CD14-positive monocyte (primary cell): ENCODE data around the gene TALDO1. TPM values are rescaled to one million over a fixed set of nuclear protein-coding genes. Genes with fewer than 3 reads are reported as not detected.

ENCODE experiments used
- DNase-seq, 3 donors: peaks; one replicate each; pipeline ENCODE4 v3.0.0-alpha.2; 2011 to 2022
- H2AFZ ChIP-seq: 2 replicates; pipeline ENCODE4 v1.6.0; 2012; ENCODE audit warnings: mild to moderate bottlenecking, low read depth, low read length, inconsistent platforms; ENCODE audit not compliant: insufficient read depth, poor library complexity, severe bottlenecking
- H3K27ac ChIP-seq, 2 donors: 1 replicate in 1 of 2; 2 replicates in 1 of 2; pipeline ENCODE4 v1.5.1; 2012 to 2013; ENCODE audit warnings: low read length in 2 of 2, control low read depth in 1 of 2, inconsistent platforms in 1 of 2, low read depth in 1 of 2, mild to moderate bottlenecking in 1 of 2
- H3K27me3 ChIP-seq, 2 donors: one replicate each; pipeline versions ENCODE4 v1.6.0 to v1.6.1; 2011 to 2013; ENCODE audit warnings: low read length in 2 of 2; ENCODE audit not compliant: control insufficient read depth in 2 of 2, insufficient read depth in 2 of 2
- H3K36me3 ChIP-seq, 2 donors: replicated peaks in 1 of 2; 1 replicate in 1 of 2; 2 replicates in 1 of 2; pipeline versions ENCODE4 v1.5.1 to v1.6.1; 2012 to 2013; ENCODE audit warnings: low read length in 2 of 2, control low read depth in 1 of 2, inconsistent platforms in 1 of 2, mild to moderate bottlenecking in 1 of 2; ENCODE audit not compliant: insufficient read depth in 2 of 2, control insufficient read depth in 1 of 2
- H3K4me1 ChIP-seq, 2 donors: 1 replicate in 1 of 2; 2 replicates in 1 of 2; pipeline versions ENCODE4 v1.5.1 to v1.6.1; 2012 to 2013; ENCODE audit warnings: low read length in 2 of 2, control low read depth in 1 of 2, inconsistent platforms in 1 of 2, mild to moderate bottlenecking in 1 of 2, moderate library complexity in 1 of 2; ENCODE audit not compliant: insufficient read depth in 2 of 2, control insufficient read depth in 1 of 2
- H3K4me2 ChIP-seq: replicated peaks from 2 replicates; pipeline ENCODE3; 2012; ENCODE audit warnings: low read length, moderate library complexity, mild to moderate bottlenecking; ENCODE audit not compliant: poor library complexity, severe bottlenecking; ENCODE audit errors: extremely low read depth
- H3K4me3 ChIP-seq, 3 experiments: fragments of 200-600 bp in 1 of 3; sonication (generic) in 1 of 3; replicated peaks in 1 of 3; 1 replicate in 2 of 3; 2 replicates in 1 of 3; pipeline ENCODE4 v1.5.1; 2011 to 2013; ENCODE audit warnings: low read length in 3 of 3, mild to moderate bottlenecking in 3 of 3, control low read depth in 2 of 3, low read depth in 2 of 3, inconsistent platforms in 1 of 3, moderate library complexity in 1 of 3
- H3K79me2 ChIP-seq: 2 replicates; pipeline ENCODE4 v1.6.0; 2012; ENCODE audit warnings: mild to moderate bottlenecking, control low read depth, inconsistent platforms, low read length, moderate library complexity; ENCODE audit not compliant: insufficient read depth
- H3K9ac ChIP-seq: 2 replicates; pipeline ENCODE4 v1.6.0; 2017; ENCODE audit warnings: low read length, mild to moderate bottlenecking; ENCODE audit not compliant: insufficient read depth, poor library complexity, severe bottlenecking
- H3K9me3 ChIP-seq, 2 donors: replicated peaks in 1 of 2; 1 replicate in 1 of 2; 2 replicates in 1 of 2; pipeline versions ENCODE4 v1.5.1 to v1.6.1; 2012 to 2013; ENCODE audit warnings: low read length in 2 of 2, control low read depth in 1 of 2; ENCODE audit not compliant: control insufficient read depth in 1 of 2, insufficient read depth in 1 of 2
- H4K20me1 ChIP-seq: 2 replicates; pipeline ENCODE4 v1.6.0; 2012; ENCODE audit warnings: mild to moderate bottlenecking, low read length, control low read depth, moderate library complexity; ENCODE audit not compliant: insufficient read depth
- H3K27ac Mint-ChIP-seq, 7 donors: one replicate each; pipeline ENCODE4 v1.8.0; 2020; ENCODE audit warnings: mild to moderate bottlenecking in 7 of 7, mixed read lengths in 7 of 7, moderate library complexity in 6 of 7, inconsistent platforms in 2 of 7
- H3K27me3 Mint-ChIP-seq, 3 donors: one replicate each; pipeline ENCODE4 v1.8.0; 2021 to 2022; ENCODE audit warnings: low read depth in 3 of 3, mild to moderate bottlenecking in 3 of 3, mixed read lengths in 3 of 3, moderate library complexity in 3 of 3, inconsistent platforms in 1 of 3
- H3K36me3 Mint-ChIP-seq, 2 donors: one replicate each; pipeline ENCODE4 v1.8.0; 2020; ENCODE audit warnings: mixed read lengths in 2 of 2, inconsistent platforms in 1 of 2, mild to moderate bottlenecking in 1 of 2
- H3K4me1 Mint-ChIP-seq: one replicate; pipeline ENCODE4 v1.8.0; 2020; ENCODE audit warnings: mild to moderate bottlenecking, mixed read lengths
- H3K4me3 Mint-ChIP-seq, 2 donors: one replicate each; pipeline ENCODE4 v1.8.0; 2020; ENCODE audit warnings: mild to moderate bottlenecking in 2 of 2, mixed read lengths in 2 of 2, moderate library complexity in 1 of 2
- H3K9me3 Mint-ChIP-seq, 7 donors: one replicate each; pipeline ENCODE4 v1.8.0; 2020 to 2022; ENCODE audit warnings: mixed read lengths in 7 of 7, mild to moderate bottlenecking in 6 of 7, moderate library complexity in 6 of 7, inconsistent platforms in 2 of 7
- WGBS: methylation state at CpG from one replicate; pipeline ENCODE4 v1.1.5; 2013; ENCODE audit warnings: missing lambda C conversion rate; ENCODE audit not compliant: insufficient coverage; 5-methylcytosine and 5-hydroxymethylcytosine counted together
- intact Hi-C, 2 donors: fragments of 100-400 bp; cut with micrococcal nuclease; formaldehyde crosslinking; loops; one replicate each; pipeline versions ENCODE4 v1.15.0 to v1.15.1; 2023
- polyA plus RNA-seq, 3 donors: library from polyadenylated mRNA; depleted of rRNA in 1 of 3; unstranded in 2 of 3; stranded (reverse) in 1 of 3; fragments of 300-500 nt in 2 of 3; fragments of >200 nt in 1 of 3; fragmentation: Illumina TruSeq in 2 of 3; gene quantifications; 1 replicate in 2 of 3; 2 replicates in 1 of 3; pipeline ENCODE4 v1.2.3, GENCODE V29; 2012 to 2021
- TF ChIP-seq, protein P1 (sequence below): fragments of 200-600 bp; IDR thresholded peaks from one replicate; pipeline ENCODE4 v1.8.0; 2022; ENCODE audit warnings: antibody characterized with exemption, mild to moderate bottlenecking

TALDO1 gene
- polyA plus RNA-seq, 3 donors: 502 to 1,249 (median 1,224) TPM

DNA sequence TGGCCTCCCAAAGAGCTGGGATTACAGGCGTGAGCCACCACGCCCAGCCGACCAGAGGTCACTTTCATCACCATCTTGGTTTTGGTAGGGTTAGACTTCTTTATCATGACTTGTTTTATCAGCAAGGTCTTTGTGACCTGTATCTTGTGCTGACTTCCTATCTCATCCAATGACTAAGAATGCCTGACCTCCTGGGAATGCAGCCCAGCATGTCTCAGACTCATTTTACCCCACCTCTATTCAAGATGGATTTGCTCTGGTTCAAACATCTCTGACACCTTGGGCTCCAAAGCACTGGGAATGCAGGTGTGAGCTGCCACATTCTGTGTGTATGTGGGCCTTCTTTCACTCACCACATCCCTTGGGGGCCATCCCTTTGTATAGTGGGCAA lies 5.1 kb upstream of the TALDO1 start:
- 100% methylated on average over 3 of the region's 3 CpGs for WGBS
- Histone ChIP-seq H3K27me3 (peaks cover 0 to 4% of the 10 kb centered on the region in 2 donors), H3K4me1 (peaks cover 18 to 33% of the 10 kb centered on the region in 2 donors), H3K9ac (no peak overlapping the region), H3K36me3 (no peaks in the 10 kb centered on the region), H2AFZ (no peak overlapping the region), H3K27ac (no peak overlapping the region), H3K4me2 (no peak overlapping the region), H3K9me3 (no peaks in the 10 kb centered on the region), H3K79me2 (peaks cover 7% of the 10 kb centered on the region), H4K20me1 (no peaks in the 10 kb centered on the region), H3K4me3 (no peak overlapping the region)
- H3K9me3 Mint-ChIP-seq: no peaks in the 10 kb centered on the region
- no peaks in the 10 kb centered on the region for H3K36me3 Mint-ChIP-seq
- intact Hi-C loops: no loop called here
- no peak overlapping the region for H3K4me3 Mint-ChIP-seq
- H3K4me1 Mint-ChIP-seq: peaks cover 24% of the 10 kb centered on the region
- TF ChIP-seq, protein P1, sequence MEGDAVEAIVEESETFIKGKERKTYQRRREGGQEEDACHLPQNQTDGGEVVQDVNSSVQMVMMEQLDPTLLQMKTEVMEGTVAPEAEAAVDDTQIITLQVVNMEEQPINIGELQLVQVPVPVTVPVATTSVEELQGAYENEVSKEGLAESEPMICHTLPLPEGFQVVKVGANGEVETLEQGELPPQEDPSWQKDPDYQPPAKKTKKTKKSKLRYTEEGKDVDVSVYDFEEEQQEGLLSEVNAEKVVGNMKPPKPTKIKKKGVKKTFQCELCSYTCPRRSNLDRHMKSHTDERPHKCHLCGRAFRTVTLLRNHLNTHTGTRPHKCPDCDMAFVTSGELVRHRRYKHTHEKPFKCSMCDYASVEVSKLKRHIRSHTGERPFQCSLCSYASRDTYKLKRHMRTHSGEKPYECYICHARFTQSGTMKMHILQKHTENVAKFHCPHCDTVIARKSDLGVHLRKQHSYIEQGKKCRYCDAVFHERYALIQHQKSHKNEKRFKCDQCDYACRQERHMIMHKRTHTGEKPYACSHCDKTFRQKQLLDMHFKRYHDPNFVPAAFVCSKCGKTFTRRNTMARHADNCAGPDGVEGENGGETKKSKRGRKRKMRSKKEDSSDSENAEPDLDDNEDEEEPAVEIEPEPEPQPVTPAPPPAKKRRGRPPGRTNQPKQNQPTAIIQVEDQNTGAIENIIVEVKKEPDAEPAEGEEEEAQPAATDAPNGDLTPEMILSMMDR: no peak
- H3K27ac Mint-ChIP-seq: peak overlapping the region in 1 of 7 donors; percentile 31
- peaks cover 6 to 17% (median 14%) of the 10 kb centered on the region in 3 donors for H3K27me3 Mint-ChIP-seq
- no peak for DNase-seq

DNA sequence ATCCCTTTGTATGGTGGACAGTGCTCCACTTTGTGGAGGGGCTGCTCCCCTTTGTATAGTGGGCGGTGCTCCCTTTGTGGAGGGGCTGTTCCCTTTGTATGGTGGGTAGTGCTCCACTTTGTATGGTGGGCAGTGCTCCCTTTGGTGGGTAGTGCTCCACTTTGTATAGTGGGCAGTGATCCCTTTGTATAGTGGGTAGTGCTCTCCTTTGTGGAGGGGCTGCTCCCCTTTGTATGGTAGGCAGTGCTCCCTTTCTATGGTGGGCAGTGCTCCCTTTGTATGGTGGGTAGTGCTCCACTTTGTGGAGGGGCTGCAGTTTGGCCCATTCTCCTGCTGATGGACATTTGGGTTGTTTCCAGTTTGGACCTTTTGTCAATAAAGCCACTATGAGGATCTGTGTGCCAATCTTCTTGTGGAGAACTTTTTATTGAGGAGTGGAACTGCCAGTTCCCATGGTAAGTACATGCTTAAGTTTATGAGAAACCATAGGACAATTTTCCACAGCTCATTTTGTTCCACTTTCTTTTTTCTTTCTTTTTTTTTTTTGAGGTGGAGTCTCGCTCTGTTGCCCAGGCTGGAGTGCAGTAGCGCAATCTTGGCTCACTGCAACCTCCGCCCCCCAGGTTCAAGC lies 4.6 kb upstream of the TALDO1 start:
- Histone ChIP-seq H3K27ac (no peak overlapping the region), H3K27me3 (peaks cover 0 to 4% of the 10 kb centered on the region in 2 donors), H3K9me3 (no peaks in the 10 kb centered on the region), H3K9ac (no peak overlapping the region), H3K36me3 (no peaks in the 10 kb centered on the region), H3K4me1 (peaks cover 13 to 32% of the 10 kb centered on the region in 2 donors), H2AFZ (no peak overlapping the region), H4K20me1 (peaks cover 4% of the 10 kb centered on the region), H3K4me2 (no peak overlapping the region), H3K4me3 (no peak overlapping the region), H3K79me2 (peaks cover 13% of the 10 kb centered on the region)
- no peak overlapping the region for H3K27ac Mint-ChIP-seq
- peaks cover 6 to 12% (median 9%) of the 10 kb centered on the region in 3 donors for H3K27me3 Mint-ChIP-seq
- no peak overlapping the region for H3K4me3 Mint-ChIP-seq
- no peaks in the 10 kb centered on the region for H3K9me3 Mint-ChIP-seq
- no peaks in the 10 kb centered on the region for H3K36me3 Mint-ChIP-seq
- no peak for DNase-seq
- TF ChIP-seq, protein P1: no peak
- 80% methylated on average over 1 of the region's 4 CpGs for WGBS
- peaks cover 18% of the 10 kb centered on the region for H3K4me1 Mint-ChIP-seq
- intact Hi-C loops: no loop called here
